Suppressor macrophage treated with lipopolysaccharide for 4 hours (primary cell): ENCODE measurements around the gene BBOX1.
"Not testable (repeated sequence)": the region's sequence is repeated elsewhere in the genome, so short reads cannot be mapped to it uniquely, and the experiment has no call there.

Source experiments
- DNase-seq: peaks from one replicate; pipeline ENCODE4 v3.0.0-alpha.2; 2020

The BBOX1 gene

DNA sequence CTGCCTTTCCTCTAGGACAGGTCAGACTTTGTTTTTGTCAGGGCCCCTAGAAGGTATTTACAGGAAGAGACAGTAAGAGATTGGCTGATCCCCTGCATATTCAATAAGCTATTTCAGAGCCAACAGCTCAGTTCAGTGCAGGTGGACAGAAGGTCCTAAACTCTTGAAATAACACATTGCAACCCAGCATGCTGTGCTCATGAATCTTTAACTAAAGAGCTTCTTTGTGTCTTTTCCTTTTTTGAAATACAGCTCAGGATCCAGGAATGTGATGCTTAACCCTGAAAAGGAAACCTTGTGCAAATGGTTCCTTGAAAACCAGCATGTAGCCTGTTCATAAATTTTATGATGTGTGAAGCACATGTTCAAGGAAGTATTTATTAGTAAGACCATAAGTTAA, 43.9 kb downstream of the BBOX1 start:
- no peak for DNase-seq

DNA sequence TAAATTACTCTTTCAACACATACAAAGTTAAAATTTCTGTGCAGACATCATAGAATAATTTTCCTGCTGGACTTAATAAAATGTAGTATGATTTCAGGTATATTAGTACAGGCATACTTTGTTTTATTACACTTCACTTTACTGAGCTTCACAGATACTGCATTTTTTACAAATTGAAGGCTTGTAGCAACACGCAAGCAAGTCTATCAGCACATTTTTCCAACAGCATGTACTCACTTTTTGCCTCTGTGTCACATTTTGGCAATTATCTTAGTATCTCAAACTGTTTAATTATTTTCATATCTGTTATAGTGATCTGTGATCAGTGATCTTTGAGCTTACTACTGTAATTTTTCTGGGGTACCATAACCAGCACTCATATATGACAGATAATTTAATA, 44.5 kb downstream of the BBOX1 start:
- no peak for DNase-seq

DNA sequence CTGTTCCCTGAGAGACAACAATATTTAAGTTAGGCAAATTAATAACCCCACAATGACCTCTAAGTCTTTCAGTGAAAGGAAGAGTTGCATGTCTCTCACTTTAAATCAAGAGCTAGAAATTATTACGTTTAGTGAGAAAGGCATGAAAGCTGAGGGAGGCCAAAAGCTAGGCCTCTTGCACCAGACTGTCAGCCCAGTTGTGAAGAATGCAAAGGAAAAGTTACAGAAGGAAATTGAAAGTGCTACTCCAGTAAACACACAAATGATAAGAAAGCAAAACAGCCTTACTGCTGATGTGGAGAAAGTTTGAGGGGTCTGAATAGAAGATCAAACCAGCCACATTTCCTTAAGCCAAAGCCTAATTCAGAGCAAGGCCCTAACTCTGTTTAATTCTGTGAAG, 45.0 kb downstream of the BBOX1 start:
- no peak for DNase-seq

DNA sequence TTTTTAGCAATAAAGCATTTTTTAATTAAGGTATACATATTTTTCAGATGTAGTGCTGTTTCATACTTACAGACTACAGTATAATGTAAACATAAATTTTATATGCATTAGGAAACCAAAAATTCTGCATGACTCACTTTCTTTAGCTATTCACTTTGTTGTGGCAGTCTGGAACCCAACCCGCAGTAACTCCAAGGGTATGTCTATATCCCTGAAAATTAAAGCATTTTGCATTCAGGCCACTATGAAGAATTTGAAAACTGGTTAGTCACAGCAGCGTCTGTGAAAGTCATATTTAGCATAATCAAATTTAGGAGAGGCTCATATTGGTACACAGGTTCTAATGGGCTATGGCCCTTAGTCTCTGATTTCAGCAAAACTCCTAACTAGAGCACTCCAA, 46.8 kb downstream of the BBOX1 start:
- no peak for DNase-seq

DNA sequence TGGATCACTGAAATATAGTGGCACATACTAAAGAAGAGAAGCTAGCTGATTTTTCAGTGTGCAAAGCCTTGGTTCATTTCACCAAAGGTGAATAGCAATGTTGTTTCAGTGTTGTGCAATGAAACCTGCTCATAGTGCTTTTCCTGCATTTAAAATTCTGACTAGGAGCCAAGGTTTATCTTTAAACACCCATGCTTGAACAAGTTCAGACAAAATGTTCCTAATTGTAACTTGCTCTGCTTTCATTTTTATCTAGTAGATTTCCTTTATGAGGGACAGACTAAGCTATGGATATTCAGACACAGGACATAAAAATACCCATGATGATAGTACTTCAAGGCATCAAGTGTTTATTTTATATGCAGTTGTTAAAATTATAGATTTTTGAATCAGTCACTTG, 47.7 kb downstream of the BBOX1 start:
- no peak for DNase-seq

DNA sequence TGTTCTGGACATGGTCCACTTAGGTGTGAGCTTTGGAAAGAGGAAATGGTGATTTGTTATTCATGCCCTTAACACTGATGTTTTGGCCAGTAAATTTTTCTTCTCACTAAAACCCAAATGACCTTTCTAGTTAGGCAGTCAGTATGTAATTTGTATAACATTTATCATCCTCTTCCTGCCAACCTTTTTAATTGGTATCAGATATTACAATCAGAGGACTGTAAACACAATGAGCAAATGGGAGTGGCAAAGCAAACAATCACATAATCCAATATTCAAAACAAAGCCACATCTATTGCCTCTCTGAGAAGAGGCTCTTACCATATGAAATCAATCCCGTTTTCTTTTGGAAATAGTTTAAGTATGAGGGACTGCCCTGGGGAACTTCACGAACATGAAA, 49.1 kb downstream of the BBOX1 start:
- DNase-seq: no peak

DNA sequence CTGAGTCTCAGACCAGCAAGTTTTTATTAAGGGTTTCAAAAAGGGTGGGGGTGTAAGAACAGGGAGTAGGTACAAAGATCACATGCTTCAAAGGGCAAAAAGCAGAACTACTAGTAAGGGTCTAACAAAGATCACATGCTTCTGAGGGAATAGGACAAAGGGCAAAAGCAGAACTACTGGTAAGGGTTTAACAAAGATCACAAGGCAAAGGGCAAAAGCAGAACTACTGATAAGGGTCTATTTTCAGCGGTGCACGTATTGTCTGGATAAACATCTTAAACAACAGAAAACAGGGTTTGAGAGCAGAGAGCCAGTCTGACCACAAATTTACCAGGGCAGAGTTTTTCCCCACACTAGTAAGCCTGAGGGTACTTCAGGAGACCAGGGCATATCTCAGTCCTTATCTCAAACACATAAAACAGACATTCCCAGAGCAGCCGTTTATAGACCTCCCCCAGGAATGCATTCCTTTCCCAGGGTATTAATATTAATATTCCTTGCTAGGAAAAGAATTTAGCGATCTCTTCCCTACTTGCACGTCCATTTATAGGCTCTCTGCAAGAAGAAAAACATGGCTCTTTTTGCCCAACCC, 49.8 kb downstream of the BBOX1 start:
- not testable (repeated sequence) for DNase-seq

DNA sequence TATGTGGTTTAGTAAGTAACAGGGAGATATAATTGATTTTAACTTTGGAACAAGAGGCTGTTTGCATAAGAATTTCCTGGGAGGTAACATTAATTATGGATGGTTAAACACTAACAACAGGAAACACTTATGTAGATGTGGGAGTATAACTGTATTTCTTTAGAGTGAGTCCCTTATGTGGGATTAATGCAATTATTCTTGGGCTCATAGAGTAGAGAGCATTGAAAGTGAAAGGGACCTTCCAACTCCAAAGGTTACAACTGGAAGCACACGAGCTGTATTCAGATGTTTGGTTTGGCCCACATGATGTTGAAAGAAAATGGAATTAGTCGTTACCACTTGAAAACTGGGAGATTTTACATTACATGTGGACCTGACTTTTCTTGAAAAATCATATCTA, 53.5 kb downstream of the BBOX1 start:
- DNase-seq: no peak

DNA sequence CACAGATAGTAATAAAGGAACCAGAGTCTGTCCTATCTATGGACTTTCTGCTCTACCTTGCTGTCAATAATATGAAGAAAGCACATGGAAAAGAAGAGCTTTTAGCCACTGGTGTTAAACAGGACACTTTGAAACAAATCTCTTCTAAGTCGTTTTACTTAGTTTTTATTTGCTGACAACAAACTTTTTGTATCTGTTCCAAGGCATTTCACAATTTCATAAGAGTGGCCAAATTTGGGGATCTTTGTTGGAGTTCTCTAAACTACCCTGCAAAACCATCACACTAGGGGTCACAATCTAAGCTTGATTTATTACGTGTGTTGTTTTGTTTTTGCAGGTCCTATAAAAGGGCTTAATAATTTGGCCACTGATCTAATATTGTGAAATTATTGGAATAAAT, 54.4 kb downstream of the BBOX1 start:
- no peak for DNase-seq

DNA sequence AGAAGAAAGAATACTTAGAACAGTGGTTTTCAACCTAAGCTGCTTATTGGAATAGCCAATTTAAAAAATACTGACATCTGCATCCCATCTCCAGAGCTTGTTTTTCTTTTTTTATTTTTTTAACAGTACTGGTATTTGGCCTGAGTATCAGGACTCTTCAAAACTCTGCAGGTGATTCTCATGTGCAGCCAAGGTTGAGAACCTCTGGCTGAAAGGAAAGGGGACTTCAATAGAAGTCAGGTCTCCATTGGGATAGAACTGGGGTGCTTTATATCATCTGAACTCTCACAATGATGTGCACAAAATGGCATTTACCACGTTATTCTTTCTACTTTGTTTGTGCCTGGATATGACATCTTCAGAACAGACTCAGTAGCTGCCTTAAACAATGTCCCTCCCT, 55.3 kb downstream of the BBOX1 start:
- no peak for DNase-seq

DNA sequence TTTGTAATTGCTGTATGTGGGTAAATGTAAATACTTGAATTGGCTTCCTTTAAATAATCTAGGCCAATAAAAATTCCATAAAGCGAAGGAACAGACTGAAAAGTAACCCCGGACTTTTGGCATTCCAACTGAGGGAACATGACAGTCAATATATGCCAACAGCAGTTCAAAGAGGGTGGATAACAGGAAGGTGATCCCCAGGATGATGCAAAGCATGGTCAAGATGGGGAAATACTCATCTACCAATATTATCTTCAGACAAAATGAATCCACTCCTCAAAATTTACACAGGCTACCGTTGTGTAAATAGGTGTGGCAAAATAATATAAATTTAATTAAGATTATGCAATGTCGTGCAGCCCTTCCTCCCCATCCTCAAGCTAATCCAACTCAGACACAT, 56.9 kb downstream of the BBOX1 start:
- DNase-seq: no peak

DNA sequence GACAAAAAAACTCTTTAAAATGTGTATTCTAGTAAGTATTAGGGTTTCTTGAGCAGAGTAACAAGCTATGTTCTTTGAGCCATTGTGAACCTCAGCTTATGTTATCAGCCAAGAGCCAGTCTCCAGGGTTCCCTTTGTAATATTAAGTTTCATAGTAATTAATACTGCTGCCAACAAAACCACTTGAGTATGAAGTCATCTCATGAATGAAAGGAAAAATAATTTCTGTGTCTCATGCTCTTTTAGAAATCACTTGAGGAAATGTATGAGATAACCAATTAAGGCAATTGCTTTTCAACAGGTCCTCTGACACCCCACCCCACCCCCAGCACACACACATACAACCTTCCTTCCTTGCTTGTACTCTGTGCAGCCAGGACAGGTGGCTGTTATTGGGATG, 59.9 kb downstream of the BBOX1 start:
- no peak for DNase-seq

DNA sequence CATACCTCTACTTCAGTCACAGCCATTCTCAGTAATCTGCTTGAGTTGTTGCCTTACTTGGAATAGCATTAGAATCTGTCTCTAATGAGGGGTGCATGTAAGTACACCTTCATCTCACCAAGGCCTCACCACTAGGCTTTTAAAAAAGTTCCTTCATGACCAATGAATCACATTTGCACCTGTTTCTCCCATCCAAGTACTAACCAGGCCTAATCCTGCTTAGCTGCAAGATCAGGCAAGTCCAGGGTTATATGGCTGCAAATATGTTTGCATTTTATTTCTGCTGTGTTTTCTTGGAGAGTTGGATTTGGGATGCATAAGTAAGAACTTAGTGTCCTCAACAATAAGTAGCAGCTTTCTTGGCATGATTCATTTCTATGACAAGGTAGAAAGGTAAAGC, 66.9 kb downstream of the BBOX1 start:
- no peak for DNase-seq

DNA sequence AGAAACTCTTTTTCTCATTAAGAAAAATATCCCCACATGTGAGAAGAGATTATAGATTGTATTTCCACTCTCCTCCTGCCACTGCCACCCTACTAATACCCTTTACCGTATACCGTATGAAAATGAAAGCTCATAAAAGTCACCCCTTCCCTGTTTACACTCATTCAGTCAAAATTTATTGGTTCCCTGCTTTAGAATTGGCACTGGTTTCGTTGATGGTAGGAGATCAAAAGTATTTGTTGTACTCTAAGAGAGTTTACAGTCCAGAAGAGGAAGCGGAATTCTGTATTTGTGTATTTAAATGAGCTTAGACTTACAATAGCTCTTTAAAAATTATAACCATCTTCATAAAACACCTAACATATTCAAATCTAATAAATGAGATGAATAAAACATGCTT, 68.2 kb downstream of the BBOX1 start:
- DNase-seq: no peak

DNA sequence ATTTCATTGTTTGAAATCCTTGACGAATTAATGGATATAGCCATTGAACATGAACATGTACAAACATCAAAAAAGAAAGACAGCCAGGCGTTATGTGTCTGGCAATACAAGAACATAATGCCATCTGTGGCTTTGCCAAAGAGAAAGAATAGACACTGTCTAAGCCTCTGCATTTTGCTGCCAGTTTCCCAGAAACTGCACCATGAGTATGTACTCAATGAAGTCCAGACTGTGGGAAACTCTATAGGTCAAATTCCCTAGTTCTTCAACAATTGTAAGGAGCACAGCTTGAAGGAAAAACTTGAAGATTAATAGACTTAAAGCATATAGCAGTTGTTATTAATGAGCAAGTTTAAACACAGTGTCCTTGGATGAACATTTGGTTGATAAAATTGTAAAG, 71.3 kb downstream of the BBOX1 start:
- no peak for DNase-seq

DNA sequence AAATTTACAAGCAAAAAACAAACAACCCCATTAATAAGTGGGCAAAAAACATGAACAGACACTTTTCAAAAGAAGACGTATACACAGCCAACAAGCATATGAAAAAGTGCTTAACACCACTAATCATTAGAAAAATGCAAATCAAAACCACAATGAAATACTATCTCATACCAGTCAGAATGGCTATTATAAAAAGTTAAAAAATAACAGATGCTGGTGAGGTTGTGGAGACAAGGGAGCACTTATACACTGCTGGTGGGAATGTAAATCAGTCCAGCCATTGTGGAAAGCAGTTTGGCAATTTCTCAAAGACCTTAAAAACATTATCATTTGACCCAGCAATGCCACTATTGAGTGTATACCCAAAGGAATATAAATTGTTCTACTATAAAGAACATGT, 72.3 kb downstream of the BBOX1 start:
- no peak for DNase-seq

DNA sequence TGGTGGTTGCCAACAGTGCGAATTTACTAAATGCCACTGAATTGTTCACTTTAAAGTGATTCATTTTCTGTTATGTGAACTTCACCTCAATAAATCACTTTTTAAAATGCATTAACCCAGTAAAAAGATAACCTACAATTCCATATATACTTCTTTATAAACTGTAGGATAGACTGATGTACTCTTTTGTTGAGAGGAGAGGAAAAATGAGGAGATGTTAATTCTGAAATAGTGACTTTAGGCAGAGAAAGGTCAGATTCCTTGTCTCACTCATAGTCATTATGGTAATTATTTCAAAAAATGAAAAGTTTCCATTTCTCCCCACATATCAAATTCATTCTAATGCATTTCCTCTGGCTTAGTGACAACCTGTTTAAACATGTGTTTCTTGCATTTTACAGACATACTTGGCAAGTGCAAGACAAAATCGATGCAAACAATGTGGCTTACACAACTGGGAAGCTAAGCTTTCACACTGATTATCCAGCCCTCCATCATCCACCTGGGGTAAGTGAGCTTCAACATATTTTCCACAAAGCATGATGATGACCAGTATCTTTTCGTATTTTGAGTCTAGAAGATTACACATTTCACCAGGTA, 74.5 kb downstream of the BBOX1 start:
- no peak for DNase-seq

DNA sequence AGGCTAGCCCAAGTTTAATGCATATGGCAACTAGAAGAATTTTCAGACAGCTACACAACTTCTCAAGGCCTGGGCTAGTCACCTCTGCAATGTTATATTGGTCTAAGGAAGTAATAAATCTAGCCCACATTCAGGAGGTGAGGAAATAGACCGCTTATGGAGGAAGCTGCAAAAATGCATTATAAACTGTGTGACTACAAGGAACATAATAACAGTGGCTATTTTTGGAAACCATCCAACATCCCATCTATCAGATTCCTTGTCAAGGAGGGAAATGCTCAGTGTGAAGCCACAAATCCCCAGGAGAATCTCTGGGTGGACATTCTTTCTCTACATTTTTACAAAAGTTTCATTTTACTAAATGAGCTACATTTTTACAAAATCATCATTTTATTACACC, 76.1 kb downstream of the BBOX1 start:
- DNase-seq: no peak

DNA sequence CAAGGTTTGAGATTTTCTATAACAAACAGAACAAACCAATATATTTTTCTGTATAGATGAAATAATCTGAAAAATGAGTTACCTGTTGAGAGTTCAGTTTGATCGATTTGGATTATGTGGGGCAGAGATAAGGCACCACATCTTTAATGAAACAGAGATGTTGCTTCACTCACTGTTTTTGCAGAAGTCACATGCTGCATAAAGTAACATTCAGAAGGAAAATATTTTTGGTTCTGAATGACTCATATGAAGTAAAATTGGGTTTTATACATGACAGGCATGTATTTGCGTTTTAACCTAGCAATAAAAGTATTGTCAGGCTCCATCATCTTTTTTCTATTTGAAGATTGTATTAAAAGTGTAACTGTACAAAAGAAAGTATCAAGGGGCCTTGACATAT, 77.8 kb downstream of the BBOX1 start:
- no peak for DNase-seq

DNA sequence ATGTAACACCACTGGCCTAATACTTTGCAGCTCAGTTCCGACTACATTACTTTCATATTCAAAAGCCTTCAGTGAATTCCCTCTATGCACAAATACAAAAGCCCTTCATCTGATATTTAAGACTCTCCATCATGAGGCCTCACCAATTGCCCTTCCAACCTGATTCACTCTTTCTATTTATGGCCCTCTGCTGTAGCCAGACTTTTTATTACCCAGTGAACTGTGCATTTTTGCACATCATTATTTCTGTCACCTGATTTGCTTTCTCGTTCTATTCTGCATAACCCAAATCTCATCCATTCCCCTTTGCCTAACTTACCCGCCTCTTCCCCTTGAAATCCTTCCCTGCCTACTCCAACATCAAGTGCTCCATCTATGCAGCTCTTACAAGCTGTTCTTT, 78.3 kb downstream of the BBOX1 start:
- no peak for DNase-seq

DNA sequence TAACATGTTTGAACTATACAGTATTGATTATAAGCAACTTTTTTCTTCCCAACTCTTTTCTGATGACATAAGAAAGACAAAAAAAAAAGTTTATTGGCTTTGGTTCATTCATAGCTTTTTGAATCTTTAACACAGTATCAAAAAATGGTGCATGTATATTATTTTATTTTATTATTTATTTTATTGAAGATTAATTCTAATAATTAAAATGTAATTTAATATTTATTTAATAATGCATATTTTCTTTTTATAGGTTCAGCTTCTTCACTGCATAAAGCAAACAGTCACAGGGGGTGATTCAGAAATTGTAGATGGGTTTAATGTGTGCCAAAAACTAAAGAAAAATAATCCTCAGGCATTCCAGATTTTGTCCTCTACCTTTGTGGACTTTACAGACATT, 78.8 kb downstream of the BBOX1 start:
- DNase-seq: no peak

DNA sequence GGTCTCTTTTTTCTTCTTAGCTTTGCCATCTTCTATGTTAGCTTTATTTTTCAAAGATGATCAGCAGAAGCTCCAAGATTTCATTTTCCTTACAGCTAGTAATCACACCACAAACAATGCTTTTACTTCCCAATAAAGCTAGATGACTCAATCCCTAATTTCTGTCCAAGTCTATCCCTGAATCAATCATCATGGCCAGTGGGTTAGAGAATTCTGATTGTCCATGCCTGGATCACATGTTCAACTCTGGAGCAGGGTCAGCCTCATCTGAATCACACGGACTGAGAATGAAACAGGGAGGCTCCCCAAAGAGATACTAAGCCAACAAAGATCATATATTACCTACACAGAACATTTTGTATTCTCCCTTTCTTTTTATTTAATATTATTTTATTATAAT, 79.6 kb downstream of the BBOX1 start:
- DNase-seq: no peak

DNA sequence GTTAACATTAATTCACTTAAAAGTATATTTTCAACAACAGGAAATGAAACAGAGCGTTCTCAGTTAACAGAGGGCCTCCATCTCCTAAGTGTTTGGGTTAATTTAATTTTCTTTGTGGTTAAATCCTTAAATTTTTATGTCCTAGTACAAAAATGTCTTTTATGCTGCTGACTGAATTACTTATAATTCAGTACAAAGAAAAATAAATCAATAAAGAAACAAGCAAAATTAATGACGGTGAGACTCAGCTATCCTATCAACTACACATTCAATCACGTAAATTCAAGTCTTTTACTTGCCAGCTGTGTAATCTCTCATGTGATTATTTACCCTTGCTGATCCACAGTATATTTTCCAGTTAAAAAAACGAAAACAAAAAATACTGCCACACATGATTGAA, 81.4 kb downstream of the BBOX1 start:
- no peak for DNase-seq

DNA sequence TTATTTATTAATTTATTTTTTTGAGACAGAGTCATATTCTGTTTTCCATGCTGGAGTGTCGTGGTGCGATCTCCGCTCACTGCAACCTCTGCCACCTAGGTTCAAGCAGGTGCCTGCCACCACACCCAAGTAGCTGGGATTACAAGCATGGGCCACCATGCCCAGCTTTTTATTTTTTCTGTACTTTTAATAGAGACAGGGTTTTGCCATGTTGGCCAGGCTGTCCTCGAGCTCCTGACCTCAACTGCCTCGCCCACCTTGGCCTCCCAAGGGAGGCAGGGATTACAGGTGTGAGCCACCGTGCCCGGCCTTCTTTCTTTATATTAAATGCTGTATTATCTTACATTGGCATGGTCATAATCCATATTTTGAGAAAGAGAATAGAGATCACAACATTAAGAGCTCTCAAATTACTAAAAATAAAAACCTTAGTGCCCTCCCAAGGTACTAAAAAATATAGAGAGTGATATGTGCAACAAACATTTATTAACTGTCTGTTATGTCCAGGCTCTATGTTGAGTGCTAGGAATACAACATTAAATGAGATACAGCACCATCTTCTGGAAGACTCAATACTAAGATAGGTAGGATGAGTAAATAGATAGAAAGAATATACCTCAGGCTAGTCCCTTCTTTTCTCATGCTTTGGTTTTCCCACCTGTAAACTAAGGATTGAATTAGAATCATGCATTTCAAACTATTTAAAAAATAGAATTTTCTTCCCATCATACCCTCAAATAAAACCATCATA, 84.1 kb downstream of the BBOX1 start:
- DNase-seq: no peak

DNA sequence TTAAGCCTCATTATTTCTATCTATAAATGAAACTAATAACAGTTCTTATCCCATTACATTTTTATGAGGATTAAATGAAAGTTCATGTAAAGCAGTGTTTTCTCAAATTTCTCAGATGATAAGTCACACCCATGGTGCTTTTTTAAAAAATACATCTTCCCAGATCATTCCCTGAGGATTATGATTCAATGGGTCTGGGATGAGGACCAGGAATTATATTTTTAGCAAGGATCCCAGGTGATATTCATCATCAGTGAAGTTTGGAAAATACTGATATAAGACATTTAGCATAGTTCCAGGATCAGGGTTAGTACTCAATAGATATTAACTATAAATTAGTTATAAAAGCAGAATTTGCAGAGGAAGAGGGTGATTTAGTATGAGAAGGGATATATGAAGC, 89.1 kb downstream of the BBOX1 start:
- no peak for DNase-seq
